ENCODE data around the gene SNTG2.
"Not testable (repeated sequence)": the region's sequence is repeated elsewhere in the genome, so short reads cannot be mapped to it uniquely, and the experiment has no call there.

Gene SNTG2

DNA sequence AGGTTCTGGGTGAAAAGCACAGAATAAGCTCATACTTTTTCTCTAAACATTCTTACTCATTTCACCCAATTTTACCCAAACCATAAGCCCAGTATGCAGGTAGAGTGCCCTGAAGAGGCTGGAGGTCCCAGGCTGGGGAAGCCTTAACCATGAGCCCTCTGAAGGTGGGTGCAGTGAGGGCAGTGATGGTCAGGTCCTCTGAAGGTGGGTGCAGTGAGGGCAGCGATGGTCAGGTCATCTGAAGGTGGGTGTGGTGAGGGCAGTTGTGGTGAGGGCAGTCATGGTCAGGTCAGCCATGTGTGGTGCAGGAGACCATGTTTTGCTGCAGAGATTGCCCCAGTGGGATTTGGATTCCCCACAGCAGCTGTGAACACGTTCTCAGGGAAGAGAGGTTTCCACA lies 148.8 kb downstream of the SNTG2 start:
- DNase-seq (ENCODE audit: low read depth), result no peak

GRCh38 chr2:1101011-1101782 lies 150.5 kb downstream of the SNTG2 start:
- no peak for DNase-seq (ENCODE audit: low read depth)

- no peak for DNase-seq (ENCODE audit: low read depth)
These were observed 151.4 kb downstream of the SNTG2 start for GRCh38 chr2:1101982-1102590.

DNA sequence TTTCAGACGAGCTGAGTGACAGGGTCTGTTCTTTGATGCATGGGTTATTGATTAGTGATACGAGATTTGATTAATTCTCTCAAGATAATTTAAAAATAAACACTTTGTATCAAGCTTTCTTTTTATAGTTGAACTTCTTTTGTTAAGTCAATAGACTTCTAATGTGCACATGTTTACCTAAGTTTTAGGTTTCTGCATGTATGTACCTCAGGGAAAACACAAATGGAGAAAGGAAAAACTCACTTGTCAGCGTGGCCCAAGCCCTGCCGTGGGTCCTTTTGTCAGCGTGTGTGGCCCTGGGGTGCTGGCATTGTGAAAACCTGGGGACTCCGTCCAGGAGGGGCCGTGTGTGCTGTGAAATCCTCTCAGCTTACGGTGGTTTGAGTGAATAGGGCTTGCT lies 153.7 kb downstream of the SNTG2 start:
- DNase-seq (ENCODE audit: low read depth), result no peak

DNA sequence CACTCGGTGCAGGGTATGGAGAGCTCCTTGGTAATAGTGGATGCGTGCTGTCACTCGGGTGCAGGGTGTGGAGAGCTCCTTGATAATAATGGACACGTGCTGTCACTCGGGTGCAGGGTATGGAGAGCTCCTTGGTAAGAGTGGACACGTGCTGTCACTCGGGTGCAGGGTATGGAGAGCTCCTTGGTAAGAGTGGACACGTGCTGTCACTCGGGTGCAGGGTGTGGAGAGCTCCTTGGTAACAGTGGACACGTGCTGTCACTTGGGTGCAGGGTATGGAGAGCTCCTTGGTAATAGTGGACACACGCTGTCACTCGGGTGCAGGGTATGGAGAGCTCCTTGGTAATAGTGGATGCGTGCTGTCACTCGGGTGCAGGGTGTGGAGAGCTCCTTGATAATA lies 155.7 kb downstream of the SNTG2 start:
- not testable (repeated sequence) for DNase-seq (ENCODE audit: low read depth)

DNA sequence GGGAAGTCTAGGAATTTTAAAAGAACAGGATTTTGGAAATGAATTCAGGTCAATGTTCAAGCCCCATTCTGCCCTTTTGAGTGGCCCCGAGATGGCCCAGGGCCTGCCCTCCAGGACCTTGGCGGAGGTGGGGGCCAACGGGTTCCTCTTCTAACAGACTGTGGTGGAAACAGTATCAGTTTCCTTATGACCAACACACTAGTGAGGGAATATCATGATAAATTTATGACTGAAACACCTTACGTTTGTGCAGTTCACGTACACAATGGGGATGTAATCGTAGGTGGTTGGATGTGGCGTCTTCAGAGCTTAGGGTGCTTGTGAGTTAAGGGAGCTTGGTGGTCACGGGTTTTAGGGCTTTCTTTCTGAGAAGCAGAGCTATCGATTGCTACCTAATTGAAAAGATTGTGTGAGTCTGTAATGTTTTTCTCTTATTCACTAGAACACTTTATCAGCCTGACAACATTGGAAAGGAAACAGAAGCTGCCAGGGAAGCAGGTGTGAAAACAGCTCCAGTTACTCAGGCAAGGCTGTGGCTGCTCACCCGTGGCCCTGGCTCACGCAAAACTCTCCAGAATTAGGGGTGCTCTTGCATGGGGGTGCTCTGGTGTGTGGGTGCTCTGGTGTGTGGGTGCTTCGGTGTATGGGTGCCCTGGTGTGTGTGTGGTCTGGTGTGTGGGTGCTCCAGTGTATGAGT lies 165.3 kb downstream of the SNTG2 start:
- DNase-seq (ENCODE audit: low read depth), result no peak

DNA sequence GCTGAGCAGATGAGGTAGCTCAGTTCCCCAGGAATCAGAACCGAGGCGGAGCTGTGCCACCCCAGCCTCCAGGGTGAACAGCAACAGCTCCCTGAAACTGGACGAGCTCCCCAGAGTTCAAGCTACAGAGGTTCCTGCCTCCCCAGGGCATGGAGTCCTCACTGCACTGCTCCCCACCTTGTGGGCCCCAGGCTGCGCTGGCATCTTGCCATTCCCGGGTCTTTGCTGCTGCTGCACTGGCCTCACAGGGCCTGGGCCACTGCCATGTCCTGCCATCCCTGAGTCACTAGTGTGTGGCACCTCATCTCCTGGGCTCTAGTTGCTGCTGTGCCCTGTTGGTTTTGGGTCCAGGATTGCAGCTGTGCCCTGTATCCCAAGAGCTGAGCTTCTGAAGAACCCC lies 166.9 kb downstream of the SNTG2 start:
- no peak for DNase-seq (ENCODE audit: low read depth)

- no peak for DNase-seq (ENCODE audit: low read depth)
These were observed 174.6 kb downstream of the SNTG2 start for GRCh38 chr2:1125217-1125616.

- DNase-seq (ENCODE audit: low read depth), result no peak
These were observed 175.2 kb downstream of the SNTG2 start for GRCh38 chr2:1125633-1126370.

GRCh38 chr2:1129982-1130381 lies 179.3 kb downstream of the SNTG2 start:
- DNase-seq (ENCODE audit: low read depth), result no peak

DNA sequence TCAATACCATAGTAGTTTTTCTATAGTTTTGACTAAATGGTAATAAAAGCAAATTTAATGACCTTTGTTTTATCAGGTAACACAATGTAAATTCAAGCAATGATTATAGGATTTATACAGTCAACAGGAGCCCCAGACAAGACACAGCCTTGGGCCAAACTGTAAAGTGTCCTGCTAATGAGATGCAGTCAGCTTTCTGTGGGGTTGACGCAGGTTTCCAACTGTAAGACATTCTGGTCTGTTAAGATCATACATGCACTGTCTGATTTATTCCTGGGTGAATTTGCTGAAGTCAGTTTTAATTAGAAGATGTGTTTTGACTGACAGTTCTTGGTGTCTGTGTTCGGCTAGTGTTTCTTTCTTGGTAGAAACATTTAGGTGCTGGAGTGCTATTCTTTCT lies 180.3 kb downstream of the SNTG2 start:
- DNase-seq (ENCODE audit: low read depth), result no peak

DNA sequence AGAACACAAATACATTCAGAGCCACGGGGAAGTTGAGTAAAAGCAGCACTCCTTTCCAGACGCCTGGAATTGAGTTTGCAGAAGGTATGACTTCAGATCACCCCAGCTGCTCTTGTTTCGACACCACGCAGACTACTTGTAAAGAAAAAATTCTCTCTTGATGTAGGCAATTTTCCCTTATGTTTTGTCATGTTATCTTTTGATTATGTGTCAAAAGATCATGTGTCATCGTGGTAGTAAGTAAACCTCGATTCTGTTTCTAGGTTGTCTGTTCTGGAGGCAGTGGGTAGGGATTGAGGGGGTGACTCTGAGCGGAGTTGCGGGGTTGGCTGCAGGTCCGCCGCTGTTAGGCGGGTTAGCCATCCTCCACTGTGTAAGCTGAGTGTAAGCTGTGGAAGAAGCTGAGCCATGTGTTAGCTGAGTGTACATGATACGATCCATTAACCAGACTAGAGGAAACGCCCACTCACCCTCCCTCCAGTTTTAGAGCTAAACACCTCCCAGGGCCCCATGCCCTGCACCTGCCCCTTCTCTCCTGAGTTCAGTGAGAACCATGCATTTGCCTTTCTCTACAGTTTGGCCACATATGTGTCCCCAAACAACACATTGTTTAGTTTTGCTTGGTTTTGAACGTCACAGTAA lies 181.8 kb downstream of the SNTG2 start:
- no peak for DNase-seq (ENCODE audit: low read depth)

DNA sequence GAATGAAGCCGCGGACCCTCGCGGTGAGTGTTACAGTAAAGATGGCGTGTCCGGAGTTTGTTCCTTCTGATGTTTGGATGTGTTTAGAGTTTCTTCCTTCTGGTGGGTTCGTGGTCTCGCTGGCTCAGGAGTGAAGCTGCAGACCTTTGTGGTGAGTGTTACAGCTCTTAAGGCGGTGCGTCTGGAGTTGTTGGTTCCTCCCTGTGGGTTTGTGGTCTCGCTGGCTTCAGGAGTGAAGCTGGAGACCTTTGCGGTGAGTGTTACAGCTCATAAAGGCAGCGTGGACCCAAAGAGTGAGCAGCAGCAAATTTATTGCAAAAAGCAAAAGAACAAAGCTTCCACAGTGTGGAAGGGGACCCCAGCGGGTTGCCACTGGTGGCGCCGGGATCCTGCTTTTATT lies 183.2 kb downstream of the SNTG2 start:
- DNase-seq (ENCODE audit: low read depth), result not testable (repeated sequence)

DNA sequence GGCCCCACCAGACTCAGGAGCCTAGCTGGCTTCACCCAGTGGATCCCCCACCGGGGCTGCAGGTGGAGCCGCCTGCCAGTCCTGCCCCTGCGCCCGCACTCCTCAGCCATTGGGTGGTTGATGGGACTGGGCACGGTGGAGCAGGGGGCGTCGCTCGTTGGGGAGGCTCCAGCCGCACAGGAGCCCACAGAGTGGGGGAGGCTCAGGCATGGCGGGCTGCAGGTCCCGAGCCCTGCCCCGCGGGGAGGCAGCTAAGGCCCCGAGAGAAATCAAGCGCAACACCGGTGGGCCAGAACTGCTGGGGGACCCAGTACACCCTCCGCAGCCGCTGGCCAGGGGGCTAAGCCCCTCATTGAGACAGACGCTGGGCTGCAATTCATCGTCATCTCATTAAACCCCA lies 184.0 kb downstream of the SNTG2 start:
- no peak for DNase-seq (ENCODE audit: low read depth)

DNA sequence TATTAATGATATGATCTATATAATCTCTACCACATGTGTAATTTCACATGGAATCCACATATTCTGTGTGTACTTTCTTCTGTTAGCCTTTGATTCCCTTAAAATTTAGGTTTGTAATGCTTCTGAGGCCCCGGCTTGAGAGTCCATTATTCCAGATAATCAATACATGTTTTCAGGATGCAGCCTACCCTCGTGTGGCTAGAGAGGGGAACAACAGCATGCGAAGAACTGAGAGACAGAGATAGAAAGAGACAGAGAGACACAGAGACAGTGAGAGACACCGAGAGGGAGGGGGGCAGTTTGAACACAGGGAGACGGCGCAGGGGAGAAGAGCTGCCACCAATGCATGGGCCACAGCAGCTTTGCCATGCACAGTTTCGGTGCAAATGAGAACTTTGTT lies 185.4 kb downstream of the SNTG2 start:
- no peak for DNase-seq (ENCODE audit: low read depth)

DNA sequence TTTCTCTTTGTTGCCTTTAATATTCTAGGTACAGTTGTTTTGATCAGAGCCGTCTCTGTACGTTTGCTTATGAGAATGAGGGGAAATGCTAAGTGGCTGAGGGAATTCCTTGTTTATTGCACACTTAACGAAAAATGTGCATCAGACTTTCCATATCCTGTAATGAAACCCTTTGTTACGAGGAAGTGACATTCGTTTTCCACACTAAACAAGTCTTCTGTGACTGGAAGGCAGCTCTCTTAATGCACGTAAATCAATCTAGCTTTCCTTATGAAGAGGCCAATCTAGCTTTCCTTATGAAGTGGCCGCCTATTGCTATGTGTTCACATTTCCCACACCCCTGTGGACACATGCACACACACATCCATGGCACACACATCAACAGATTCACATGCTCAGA lies 186.2 kb downstream of the SNTG2 start:
- DNase-seq (ENCODE audit: low read depth), result no peak

- DNase-seq (ENCODE audit: low read depth), result no peak
These were observed 186.6 kb downstream of the SNTG2 start for GRCh38 chr2:1137264-1137663.

DNA sequence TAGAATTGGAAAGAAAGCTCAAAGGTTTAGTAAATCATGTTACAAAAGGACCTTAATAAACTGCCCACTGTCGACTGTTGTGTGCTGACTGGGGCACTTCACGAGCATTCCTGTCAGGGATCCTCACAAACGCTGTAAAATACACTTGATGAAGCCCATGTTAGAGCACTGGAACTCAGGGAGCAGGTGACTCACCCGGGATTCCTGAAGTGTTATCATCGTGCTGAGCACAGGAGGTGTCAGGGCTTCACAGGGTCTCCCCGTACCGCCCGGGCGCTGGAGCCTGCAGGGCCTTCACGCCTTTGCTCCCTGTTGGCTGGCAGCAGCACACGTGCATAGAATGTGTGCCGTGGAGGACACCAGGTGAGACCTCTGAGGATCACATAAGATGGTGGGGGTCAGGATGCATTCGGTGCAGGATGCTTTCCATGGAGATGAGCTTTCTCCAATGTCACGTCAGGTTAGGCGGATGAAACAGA lies 187.3 kb downstream of the SNTG2 start:
- DNase-seq (ENCODE audit: low read depth), result no peak

- DNase-seq (ENCODE audit: low read depth), result peak; percentile 31
These were observed 189.8 kb downstream of the SNTG2 start for GRCh38 chr2:1140389-1141003.

DNA sequence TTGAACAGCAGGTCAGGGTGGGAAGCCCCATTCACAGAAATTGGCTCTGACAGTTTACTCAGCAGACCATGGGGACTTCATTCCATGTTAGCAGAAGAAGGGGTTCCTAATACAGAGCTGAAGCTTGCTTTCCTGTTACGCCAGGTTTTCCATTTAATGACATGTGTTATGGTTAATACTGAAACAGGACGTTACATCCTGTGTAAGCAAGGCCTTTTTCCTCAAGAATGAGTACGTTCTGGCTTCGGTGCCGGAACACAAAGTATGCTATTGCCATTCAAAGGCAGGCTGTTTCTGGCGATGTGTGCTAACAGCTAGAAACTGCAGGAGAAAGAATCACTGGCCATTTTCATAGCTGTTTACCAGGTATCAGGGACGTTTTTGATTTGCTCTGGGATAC lies 190.4 kb downstream of the SNTG2 start:
- DNase-seq (ENCODE audit: low read depth), result no peak

GRCh38 chr2:1143129-1143528 lies 192.5 kb downstream of the SNTG2 start:
- DNase-seq (ENCODE audit: low read depth), result no peak

Data from stimulated activated CD8-positive, alpha-beta memory T cell treated with anti-CD3 and anti-CD28 coated beads, Interleukin-15, amount 100 ng/mL, for 24 hours (primary cell).